GM19452 (cell line): ENCODE results near the gene ACTN3.
"Not testable (repeated sequence)": the region's sequence is repeated elsewhere in the genome, so short reads cannot be mapped to it uniquely, and the experiment has no call there.

Source experiments
- ATAC-seq: cut with Tn5 transposase; IDR thresholded peaks from one replicate; pipeline ENCODE4 v1.9.1; 2021; ENCODE audit not compliant: unreplicated experiment

ACTN3 gene

DNA sequence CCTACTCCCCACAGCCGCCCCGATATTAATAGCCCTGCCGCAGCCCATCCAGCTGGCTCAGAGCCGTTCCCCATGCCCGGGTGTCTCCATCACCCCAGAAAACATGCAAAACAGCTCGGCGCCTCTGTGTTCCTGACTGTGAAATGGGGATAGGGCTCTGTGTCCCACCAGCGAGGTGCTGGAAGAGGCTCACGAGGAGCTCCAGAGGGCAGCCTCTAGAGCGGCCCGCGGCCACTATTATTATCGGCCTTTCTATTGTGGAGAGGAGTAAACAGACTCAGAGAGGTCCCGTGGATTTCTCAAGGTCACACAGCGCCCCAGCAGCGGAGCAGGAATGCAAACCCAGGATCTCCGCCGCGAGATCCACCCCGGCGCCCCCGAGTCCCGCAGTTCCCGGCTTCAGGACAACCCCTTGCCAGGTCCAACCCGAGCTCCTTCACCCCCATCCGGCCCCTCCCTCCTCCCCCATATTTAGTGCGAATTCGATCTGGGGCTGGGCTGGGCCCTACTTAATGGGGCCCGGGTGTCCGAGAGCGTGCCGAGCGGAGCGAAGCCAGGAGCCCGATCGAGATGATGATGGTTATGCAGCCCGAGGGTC is at the start of gene ACTN3:
Gene ACTN3, plus strand, starts transcription at position 536 of the 598 bp plus-strand sequence. Its CDS starts 35 bp downstream, at position 571.
- no peak for ATAC-seq

GRCh38 chr11:66497206-66497605 is 49.5 kb upstream of the ACTN3 start:
- no peak for ATAC-seq

- ATAC-seq, result no peak
Observed at GRCh38 chr11:66498506-66498905, 48.2 kb upstream of the ACTN3 start.

- no peak for ATAC-seq
Observed at GRCh38 chr11:66505276-66505816, 41.4 kb upstream of the ACTN3 start.

GRCh38 chr11:66509131-66509561 is 37.6 kb upstream of the ACTN3 start:
- ATAC-seq, result no peak

DNA sequence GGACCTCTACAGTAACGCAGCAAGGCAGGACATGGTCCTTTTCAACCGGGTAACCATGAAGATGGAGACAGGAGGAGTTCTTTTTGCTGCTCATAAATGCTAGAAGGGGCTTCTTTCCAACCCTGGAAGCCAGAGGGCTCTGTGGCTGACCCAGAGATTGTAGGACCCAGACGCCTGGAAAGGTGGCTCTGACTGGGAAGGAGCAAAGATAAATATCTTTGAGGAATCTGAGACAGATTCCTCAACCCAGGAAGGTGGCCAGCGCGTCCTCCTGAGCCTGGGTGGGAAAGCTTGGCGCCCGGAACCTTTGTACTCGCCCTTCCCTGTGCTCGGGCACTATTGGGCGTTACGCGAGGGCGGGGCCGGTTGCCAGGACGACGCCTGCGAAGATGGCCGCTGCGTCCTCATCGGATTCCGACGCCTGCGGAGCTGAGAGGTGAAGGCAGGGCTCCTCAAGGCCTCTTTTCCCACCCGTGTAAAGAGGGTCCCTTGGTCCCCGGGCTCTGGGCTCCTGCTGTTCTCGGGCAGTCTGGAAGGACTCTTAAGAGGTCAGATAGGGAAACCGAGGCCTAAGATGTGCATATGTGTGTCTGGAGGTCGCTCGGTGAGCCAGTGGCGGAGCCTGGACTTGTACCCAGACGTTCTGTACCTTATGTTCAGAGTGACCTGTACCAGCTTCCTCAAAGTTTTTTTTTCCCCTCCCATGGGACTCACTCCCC is 36.3 kb upstream of the ACTN3 start, which contains the start of gene BBS1:
Gene BBS1, plus strand, starts transcription at position 365 of the 719 bp plus-strand sequence. Its CDS starts 25 bp downstream, at position 390.
- ATAC-seq, result peak; percentile 96

DNA sequence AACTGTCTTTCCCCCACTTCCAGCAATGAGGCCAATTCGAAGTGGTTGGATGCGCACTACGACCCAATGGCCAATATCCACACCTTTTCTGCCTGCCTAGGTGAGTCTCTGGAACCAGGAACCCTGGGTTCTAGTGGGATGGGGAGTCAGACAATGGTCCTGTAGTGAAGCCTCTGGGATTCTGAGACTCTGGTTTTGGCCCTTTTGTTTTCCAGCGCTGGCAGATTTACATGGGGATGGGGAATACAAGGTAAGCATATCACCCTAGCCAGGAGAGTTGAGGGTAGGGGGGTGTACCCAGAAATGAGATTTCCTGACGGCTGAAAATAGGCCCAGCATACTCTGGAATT is 35.7 kb upstream of the ACTN3 start:
- no peak for ATAC-seq

DNA sequence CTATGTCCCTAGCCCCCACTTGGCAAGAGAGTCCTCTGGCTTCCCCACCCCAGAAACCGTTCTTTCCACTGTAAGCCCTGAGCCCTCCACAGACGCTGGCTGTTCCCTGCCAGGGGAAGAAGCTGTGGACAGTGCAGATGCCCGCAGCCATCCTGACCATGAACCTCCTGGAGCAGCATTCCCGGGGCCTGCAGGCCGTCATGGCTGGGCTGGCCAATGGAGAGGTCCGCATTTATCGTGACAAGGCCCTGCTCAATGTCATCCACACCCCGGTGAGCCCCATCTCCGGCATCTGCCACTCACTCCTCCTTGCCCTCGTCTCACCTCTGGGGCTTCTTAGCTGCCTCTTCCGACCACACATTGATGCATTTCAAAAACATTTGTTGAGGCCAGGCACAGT is 23.1 kb upstream of the ACTN3 start:
- ATAC-seq, result no peak

- no peak for ATAC-seq
Observed at GRCh38 chr11:66524304-66525040, 22.2 kb upstream of the ACTN3 start.

DNA sequence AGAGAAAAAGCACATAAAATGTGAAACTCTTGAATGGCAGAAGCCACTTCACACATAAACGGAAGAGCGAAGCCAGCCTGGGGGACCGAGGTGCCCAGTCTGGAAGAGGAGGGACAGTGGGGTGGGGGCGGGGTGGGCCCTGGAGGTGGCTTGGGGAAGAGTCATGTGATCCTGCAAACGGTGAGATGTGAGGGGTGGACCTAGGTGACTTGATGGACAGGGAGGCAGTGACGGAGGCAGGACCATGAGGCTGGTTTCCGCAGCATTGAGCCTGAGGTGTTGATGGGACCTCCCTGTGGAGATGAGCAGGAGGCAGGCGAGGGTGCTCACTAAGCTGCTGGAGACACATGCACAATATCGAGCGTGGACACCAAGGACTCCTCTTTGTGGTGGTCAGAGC is 17.6 kb upstream of the ACTN3 start:
- no peak for ATAC-seq

GRCh38 chr11:66529655-66530054 is 17.0 kb upstream of the ACTN3 start:
- ATAC-seq, result no peak

DNA sequence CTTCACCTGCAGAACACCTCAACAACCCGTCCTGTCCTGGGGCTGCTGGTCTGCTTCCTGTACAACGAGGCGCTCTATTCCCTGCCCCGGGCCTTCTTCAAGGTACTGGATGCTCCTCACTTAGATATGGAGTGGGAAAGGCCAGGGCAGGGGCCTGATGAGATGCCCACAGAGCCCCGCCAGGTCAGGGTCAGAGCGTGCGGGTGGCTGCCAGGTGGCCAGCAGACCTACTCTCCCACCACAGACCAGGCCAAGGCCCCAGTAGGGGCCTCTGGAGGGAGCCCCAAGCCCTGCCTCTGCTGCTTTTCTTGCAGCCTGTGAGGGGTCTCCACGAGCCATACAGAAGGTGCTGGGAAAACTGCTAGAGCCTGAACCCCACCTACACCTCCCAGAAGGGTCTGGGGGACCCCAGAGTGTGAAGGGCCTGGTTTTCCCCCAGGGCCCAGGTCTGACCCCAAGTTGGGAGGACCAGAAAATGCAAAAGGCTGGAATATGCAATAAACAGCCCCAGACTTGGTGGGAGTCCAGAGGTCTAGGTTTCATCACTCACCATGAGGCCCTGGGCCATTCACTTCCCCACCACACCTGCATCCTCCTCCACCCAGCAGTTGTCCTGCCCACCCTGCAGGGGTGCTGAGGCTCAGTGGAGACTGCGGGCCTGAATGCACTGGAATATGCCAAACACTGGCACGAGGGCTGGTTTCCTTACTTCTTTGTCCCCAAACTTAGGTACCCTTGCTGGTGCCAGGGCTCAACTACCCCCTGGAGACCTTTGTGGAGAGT is 15.6 kb upstream of the ACTN3 start:
- no peak for ATAC-seq

GRCh38 chr11:66531841-66532240 is 14.9 kb upstream of the ACTN3 start:
- ATAC-seq, result no peak

- ATAC-seq, result no peak
Observed at GRCh38 chr11:66532784-66533183, 13.9 kb upstream of the ACTN3 start.

- ATAC-seq, result no peak
Observed at GRCh38 chr11:66539170-66539869, 7.4 kb upstream of the ACTN3 start.

GRCh38 chr11:66539870-66540213 is 6.9 kb upstream of the ACTN3 start:
- ATAC-seq, result no peak

DNA sequence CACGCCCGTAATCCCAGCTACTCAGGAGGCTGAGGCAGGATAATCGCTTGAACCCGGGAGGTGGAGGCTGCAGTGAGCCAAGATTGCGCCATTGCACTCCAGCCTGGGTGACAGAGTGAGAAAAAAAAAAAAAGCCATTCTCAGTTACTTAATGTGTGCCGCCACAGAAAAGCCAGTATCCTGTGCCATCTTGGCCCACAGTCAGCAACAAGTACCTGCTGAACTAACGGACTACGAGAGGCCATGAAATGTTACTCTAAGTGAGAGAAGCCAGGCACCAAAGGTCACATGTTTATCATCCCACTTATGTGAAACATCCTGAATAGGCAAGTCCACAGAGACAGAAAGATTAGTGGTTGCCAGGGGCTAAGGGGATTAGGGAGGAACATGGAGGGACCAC is 6.1 kb upstream of the ACTN3 start:
- ATAC-seq, result not testable (repeated sequence)

GRCh38 chr11:66541892-66542291 is 4.8 kb upstream of the ACTN3 start:
- no peak for ATAC-seq

GRCh38 chr11:66542362-66542761 is 4.3 kb upstream of the ACTN3 start:
- ATAC-seq, result no peak
